ENCODE data around the gene BCHE.

BCHE gene

GRCh38 chr3:165786013-165786412, 51.2 kb downstream of the BCHE start:
- no peak for DNase-seq
- Histone ChIP-seq H3K9me3 (no peaks in the 10 kb centered on the region), H3K36me3 (no peaks in the 10 kb centered on the region), H3K4me3 (no peak overlapping the region), H3K27ac (no peak overlapping the region), H3K4me1 (no peaks in the 10 kb centered on the region), H3K27me3 (no peaks in the 10 kb centered on the region)
- intact Hi-C loops (cut with DNase I; ENCODE audit: low total_unique reads), result no loop called here
- TF ChIP-seq CTCF (IDR thresholded peaks at IDR 0.05), result no peak

GRCh38 chr3:165784337-165784736, 52.9 kb downstream of the BCHE start:
- no peaks in the 10 kb centered on the region for H3K4me1 ChIP-seq
- DNase-seq, result no peak
- H3K27ac ChIP-seq, result no peak overlapping the region
- no peaks in the 10 kb centered on the region for H3K9me3 ChIP-seq
- no peaks in the 10 kb centered on the region for H3K36me3 ChIP-seq
- intact Hi-C loops (cut with DNase I; ENCODE audit: low total_unique reads), result no loop called here
- H3K4me3 ChIP-seq, result no peak overlapping the region
- no peaks in the 10 kb centered on the region for H3K27me3 ChIP-seq
- no peak for TF ChIP-seq CTCF (IDR thresholded peaks at IDR 0.05)

- no peaks in the 10 kb centered on the region for H3K9me3 ChIP-seq
- DNase-seq, result no peak
- H3K36me3 ChIP-seq, result no peaks in the 10 kb centered on the region
- no peaks in the 10 kb centered on the region for H3K27me3 ChIP-seq
- H3K4me1 ChIP-seq, result no peaks in the 10 kb centered on the region
- H3K4me3 ChIP-seq, result no peak overlapping the region
- intact Hi-C loops (cut with DNase I; ENCODE audit: low total_unique reads), result no loop called here
- no peak for TF ChIP-seq CTCF (IDR thresholded peaks at IDR 0.05)
- H3K27ac ChIP-seq, result no peak overlapping the region
Measured at GRCh38 chr3:165783383-165783782, 53.8 kb downstream of the BCHE start.

- no peak overlapping the region for H3K27ac ChIP-seq
- no peak for TF ChIP-seq CTCF (IDR thresholded peaks at IDR 0.05)
- no peaks in the 10 kb centered on the region for H3K36me3 ChIP-seq
- intact Hi-C loops (cut with DNase I; ENCODE audit: low total_unique reads), result no loop called here
- H3K4me3 ChIP-seq, result no peak overlapping the region
- no peak for DNase-seq
- no peaks in the 10 kb centered on the region for H3K27me3 ChIP-seq
- H3K4me1 ChIP-seq, result no peaks in the 10 kb centered on the region
- no peaks in the 10 kb centered on the region for H3K9me3 ChIP-seq
Measured at GRCh38 chr3:165778891-165779290, 58.3 kb downstream of the BCHE start.

- Histone ChIP-seq H3K4me1 (no peaks in the 10 kb centered on the region), H3K36me3 (no peaks in the 10 kb centered on the region), H3K27me3 (no peaks in the 10 kb centered on the region), H3K27ac (no peak overlapping the region), H3K4me3 (no peak overlapping the region), H3K9me3 (no peaks in the 10 kb centered on the region)
- TF ChIP-seq CTCF (IDR thresholded peaks at IDR 0.05), result no peak
- intact Hi-C loops (cut with DNase I; ENCODE audit: low total_unique reads), result no loop called here
- DNase-seq, result no peak
Measured at GRCh38 chr3:165778456-165778855, 58.8 kb downstream of the BCHE start.

GRCh38 chr3:165775824-165776223, 61.4 kb downstream of the BCHE start:
- intact Hi-C loops (cut with DNase I; ENCODE audit: low total_unique reads), result no loop called here

More at GRCh38 chr3:165775824-165776223, 61.4 kb downstream of the BCHE start:
- H3K27ac ChIP-seq, result no peak overlapping the region
- H3K27me3 ChIP-seq, result no peaks in the 10 kb centered on the region
- DNase-seq, result no peak
- no peaks in the 10 kb centered on the region for H3K36me3 ChIP-seq
- H3K4me1 ChIP-seq, result no peaks in the 10 kb centered on the region
- no peaks in the 10 kb centered on the region for H3K9me3 ChIP-seq
- no peak for TF ChIP-seq CTCF (IDR thresholded peaks at IDR 0.05)
- no peak overlapping the region for H3K4me3 ChIP-seq
